HUES48 (cell line): ENCODE measurements around the gene DNAJB9.

Source experiments
- H3K27ac ChIP-seq: one replicate; pipeline ENCODE4 v1.7.0; 2013; ENCODE audit warnings: low read depth, low read length, inconsistent platforms
- H3K27me3 ChIP-seq: 2 replicates; pipeline ENCODE4 v1.6.1; 2013; ENCODE audit warnings: mild to moderate bottlenecking, low read length; ENCODE audit not compliant: control insufficient read depth, insufficient read depth
- H3K36me3 ChIP-seq: 2 replicates; pipeline ENCODE4 v1.6.1; 2013; ENCODE audit warnings: low read length; ENCODE audit not compliant: control insufficient read depth, insufficient read depth
- H3K4me1 ChIP-seq: 2 replicates; pipeline ENCODE4 v1.6.1; 2013; ENCODE audit warnings: mild to moderate bottlenecking, low read length; ENCODE audit not compliant: control insufficient read depth, insufficient read depth
- H3K4me3 ChIP-seq: 2 replicates; pipeline ENCODE4 v1.5.1; 2013; ENCODE audit warnings: mild to moderate bottlenecking, low read depth, low read length
- H3K9ac ChIP-seq: 2 replicates; pipeline ENCODE4 v1.6.1; 2013; ENCODE audit warnings: mild to moderate bottlenecking, low read depth, low read length, moderate library complexity
- H3K9me3 ChIP-seq: 2 replicates; pipeline ENCODE4 v1.6.1; 2013; ENCODE audit warnings: low read length; ENCODE audit not compliant: control insufficient read depth, insufficient read depth

DNAJB9 gene

DNA sequence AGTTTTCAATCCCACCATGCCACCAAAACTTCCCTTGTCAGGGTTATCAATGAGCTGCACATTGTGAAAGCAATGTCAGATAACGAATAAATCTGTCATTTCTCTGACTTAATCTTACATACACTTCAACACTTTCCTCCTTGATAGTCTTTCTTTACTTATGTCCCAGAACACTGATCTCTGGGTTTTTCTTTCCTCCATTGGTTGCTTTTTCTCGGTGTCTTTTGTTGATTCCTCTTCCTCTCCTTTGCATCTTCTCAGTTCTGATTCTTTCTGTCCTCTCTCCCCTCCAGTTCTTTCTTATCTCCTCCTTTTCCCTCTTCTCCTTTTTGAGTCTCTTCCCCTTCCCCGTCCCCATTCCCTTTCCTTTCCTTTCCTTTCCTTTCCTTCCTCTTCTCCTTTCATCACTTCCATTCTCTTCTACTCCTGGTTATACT lies 16.6 kb downstream of the DNAJB9 start:
- Histone ChIP-seq H3K36me3 (no peaks in the 10 kb centered on the region), H3K4me3 (no peak overlapping the region), H3K27me3 (no peaks in the 10 kb centered on the region), H3K4me1 (peaks cover 13% of the 10 kb centered on the region), H3K9me3 (no peaks in the 10 kb centered on the region), H3K9ac (no peak overlapping the region), H3K27ac (no peak overlapping the region)

DNA sequence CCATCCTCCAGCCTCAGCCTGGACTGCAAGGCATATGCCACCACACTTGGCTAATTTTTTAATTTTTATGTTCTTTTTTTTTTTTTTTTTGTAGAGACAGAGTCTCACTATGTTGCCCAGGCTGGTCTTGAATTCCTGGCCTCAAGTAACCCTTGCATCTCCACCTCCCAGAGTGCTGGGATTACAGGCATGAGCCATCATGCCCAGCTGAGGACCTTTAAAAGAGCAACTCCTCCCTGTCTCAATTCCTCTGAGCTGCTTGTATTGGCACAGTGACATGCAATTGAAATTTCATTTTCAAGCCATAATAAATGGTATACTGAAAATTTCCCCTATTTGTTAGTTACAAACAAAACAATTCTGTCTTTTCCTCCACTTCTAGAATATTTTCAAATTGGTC lies 19.5 kb downstream of the DNAJB9 start:
- H3K9ac ChIP-seq = no peak overlapping the region
- H3K4me1 ChIP-seq = peaks cover 15% of the 10 kb centered on the region
- no peak overlapping the region for H3K4me3 ChIP-seq
- no peaks in the 10 kb centered on the region for H3K36me3 ChIP-seq
- H3K9me3 ChIP-seq = no peaks in the 10 kb centered on the region
- H3K27me3 ChIP-seq = no peaks in the 10 kb centered on the region
- H3K27ac ChIP-seq = no peak overlapping the region

GRCh38 chr7:108589874-108590273 lies 20.2 kb downstream of the DNAJB9 start:
- Histone ChIP-seq H3K9ac (no peak overlapping the region), H3K4me3 (no peak overlapping the region), H3K9me3 (no peaks in the 10 kb centered on the region), H3K27ac (no peak overlapping the region), H3K27me3 (no peaks in the 10 kb centered on the region), H3K4me1 (peaks cover 15% of the 10 kb centered on the region), H3K36me3 (no peaks in the 10 kb centered on the region)

DNA sequence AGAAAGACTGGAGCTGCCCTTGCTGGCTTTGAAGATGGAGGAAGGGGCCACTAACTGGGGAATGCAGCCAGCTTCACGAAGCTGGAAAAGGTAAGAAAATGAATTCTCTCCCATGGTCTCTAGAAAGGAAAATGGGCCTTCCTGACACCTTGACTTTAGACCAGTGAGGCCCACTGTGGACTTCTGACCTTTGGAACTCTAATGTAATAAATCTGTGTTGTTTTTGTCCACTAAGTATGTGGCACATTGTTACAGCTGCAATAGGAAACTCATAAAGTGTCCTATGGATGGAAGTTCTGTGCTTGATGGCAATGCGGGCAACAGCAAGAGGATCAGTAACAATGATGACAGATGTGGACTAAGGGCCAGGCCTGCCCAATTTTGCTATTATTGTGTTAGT lies 20.9 kb downstream of the DNAJB9 start:
- Histone ChIP-seq H3K27ac (no peak overlapping the region), H3K4me1 (peaks cover 15% of the 10 kb centered on the region), H3K4me3 (no peak overlapping the region), H3K27me3 (no peaks in the 10 kb centered on the region), H3K36me3 (no peaks in the 10 kb centered on the region), H3K9ac (no peak overlapping the region), H3K9me3 (no peaks in the 10 kb centered on the region)

- Histone ChIP-seq H3K9ac (no peak overlapping the region), H3K36me3 (no peaks in the 10 kb centered on the region), H3K4me1 (peaks cover 15% of the 10 kb centered on the region), H3K4me3 (no peak overlapping the region), H3K27me3 (no peaks in the 10 kb centered on the region), H3K27ac (no peak overlapping the region), H3K9me3 (no peaks in the 10 kb centered on the region)
Observed at GRCh38 chr7:108592646-108593201, 23.1 kb downstream of the DNAJB9 start.

DNA sequence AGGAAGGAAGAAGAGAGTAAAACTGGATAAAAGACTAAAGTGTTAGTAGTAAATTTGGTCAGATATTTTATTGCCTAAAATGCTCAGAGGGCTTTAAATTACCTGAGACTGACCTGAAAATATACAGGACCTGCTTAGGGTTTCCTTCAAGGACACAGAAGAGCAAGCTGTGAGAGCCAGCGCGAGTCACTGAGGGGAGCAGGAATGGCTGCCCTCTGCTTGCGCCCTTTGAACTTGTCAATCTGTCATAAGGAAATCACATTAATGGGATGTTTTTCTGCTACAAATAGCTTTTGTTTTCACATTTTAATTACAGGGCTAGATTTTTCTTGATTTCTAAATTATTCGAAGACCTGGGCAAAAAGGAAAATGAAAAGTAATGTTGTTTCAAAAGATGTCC lies 26.9 kb downstream of the DNAJB9 start:
- H3K27ac ChIP-seq = no peak overlapping the region
- peaks cover 15% of the 10 kb centered on the region for H3K4me1 ChIP-seq
- H3K36me3 ChIP-seq = no peaks in the 10 kb centered on the region
- no peak overlapping the region for H3K4me3 ChIP-seq
- H3K27me3 ChIP-seq = no peaks in the 10 kb centered on the region
- H3K9me3 ChIP-seq = no peaks in the 10 kb centered on the region
- H3K9ac ChIP-seq = no peak overlapping the region

- Histone ChIP-seq H3K9ac (no peak overlapping the region), H3K27me3 (no peaks in the 10 kb centered on the region), H3K9me3 (no peaks in the 10 kb centered on the region), H3K36me3 (no peaks in the 10 kb centered on the region), H3K27ac (no peak overlapping the region), H3K4me1 (peaks cover 7% of the 10 kb centered on the region), H3K4me3 (no peak overlapping the region)
Observed at GRCh38 chr7:108598153-108598552, 28.5 kb downstream of the DNAJB9 start.

DNA sequence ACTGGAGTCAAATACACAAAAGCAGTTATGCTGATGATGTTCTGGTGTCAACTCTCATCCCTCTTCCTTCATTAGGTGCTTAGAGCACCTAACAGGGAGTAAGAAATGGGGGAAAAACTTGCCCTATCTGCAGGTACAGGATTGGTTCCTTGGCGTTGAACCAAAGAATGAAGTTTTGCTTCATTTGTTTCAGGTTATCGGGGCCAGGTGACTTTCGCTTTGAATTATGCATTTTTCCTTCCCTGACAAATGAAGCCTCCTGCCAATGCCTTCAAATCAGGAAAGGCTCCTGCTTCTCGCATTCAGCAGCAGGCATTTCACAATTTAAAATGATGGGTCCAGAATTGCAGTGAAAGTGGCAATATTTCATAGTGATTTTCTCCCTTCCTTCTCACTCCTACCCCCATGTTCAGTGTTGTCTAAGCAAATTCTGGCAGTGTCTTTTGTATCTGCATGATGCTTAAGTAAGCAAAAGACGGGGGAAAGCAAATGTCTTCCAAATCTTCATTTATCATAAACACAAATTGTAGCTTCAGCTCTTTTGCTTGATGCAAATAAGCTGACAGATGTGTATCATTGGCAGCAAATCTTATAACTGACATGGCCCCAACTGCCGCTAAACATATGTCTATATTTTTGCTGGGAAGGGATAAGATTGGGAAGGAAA lies 29.4 kb downstream of the DNAJB9 start:
- no peak overlapping the region for H3K4me3 ChIP-seq
- H3K4me1 ChIP-seq = no peaks in the 10 kb centered on the region; the same call in none of the 2 replicates
- H3K36me3 ChIP-seq = no peaks in the 10 kb centered on the region
- no peaks in the 10 kb centered on the region for H3K27me3 ChIP-seq
- no peaks in the 10 kb centered on the region for H3K9me3 ChIP-seq
- H3K27ac ChIP-seq = no peak overlapping the region
- H3K9ac ChIP-seq = no peak overlapping the region

GRCh38 chr7:108600399-108600798 lies 30.7 kb downstream of the DNAJB9 start:
- Histone ChIP-seq H3K9me3 (no peaks in the 10 kb centered on the region), H3K27ac (no peak overlapping the region), H3K36me3 (no peaks in the 10 kb centered on the region), H3K27me3 (no peaks in the 10 kb centered on the region), H3K9ac (no peak overlapping the region), H3K4me3 (no peak overlapping the region), H3K4me1 (no peaks in the 10 kb centered on the region; the same call in none of the 2 replicates)

- H3K4me1 ChIP-seq = no peaks in the 10 kb centered on the region; the same call in none of the 2 replicates
- H3K36me3 ChIP-seq = no peaks in the 10 kb centered on the region
- H3K27me3 ChIP-seq = no peaks in the 10 kb centered on the region
- H3K9ac ChIP-seq = no peak overlapping the region
- no peak overlapping the region for H3K4me3 ChIP-seq
- H3K9me3 ChIP-seq = no peaks in the 10 kb centered on the region
- H3K27ac ChIP-seq = no peak overlapping the region
Observed at GRCh38 chr7:108603656-108604306, 34.1 kb downstream of the DNAJB9 start.

DNA sequence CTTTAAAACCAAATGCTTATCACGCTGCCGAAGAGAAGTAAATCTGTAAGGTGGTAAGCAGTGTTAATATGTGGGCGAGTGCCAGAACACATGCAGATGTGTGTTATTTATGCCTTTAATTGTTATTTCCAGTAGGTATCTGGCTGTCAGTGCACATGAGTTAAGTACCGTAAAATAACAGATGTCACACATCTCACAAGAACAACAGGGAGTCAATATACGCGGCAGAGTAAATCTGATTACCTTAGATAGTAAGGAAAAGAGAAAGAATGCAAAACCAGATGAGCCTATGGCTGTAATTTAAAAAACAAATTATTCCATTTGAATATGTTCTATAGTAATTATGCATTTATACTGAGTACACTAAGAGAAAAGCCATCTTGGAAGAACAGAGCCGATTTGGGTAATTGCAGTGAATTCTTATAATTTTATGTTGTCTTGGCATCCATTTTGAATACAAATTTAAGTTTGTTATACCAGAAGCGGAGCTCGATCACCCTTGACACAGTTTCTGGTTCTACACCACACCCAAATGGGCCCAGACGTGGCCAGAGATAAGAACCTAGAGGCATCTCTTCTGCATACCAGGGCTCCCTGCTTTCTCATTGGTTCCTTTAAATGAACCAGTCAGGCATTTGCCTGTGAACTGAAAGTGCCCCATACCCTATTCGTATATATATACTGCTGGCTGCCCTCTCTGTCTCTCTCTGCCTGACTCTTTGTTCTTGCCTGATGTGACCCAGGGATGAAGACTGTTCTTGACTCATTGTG lies 34.8 kb downstream of the DNAJB9 start:
- no peaks in the 10 kb centered on the region; the same call in 1 of the 2 replicates for H3K4me1 ChIP-seq
- no peaks in the 10 kb centered on the region for H3K9me3 ChIP-seq
- H3K36me3 ChIP-seq = no peaks in the 10 kb centered on the region
- H3K27me3 ChIP-seq = no peaks in the 10 kb centered on the region
- H3K4me3 ChIP-seq = no peak overlapping the region
- H3K27ac ChIP-seq = no peak overlapping the region
- H3K9ac ChIP-seq = no peak overlapping the region
